Putamen (tissue), 1 donor: ENCODE measurements around the gene SH3BP5.

ENCODE experiments used
- DNase-seq: peaks from one replicate; pipeline ENCODE4 v3.0.0-alpha.2; 2016; ENCODE audit warnings: low spot score

Gene SH3BP5

DNA sequence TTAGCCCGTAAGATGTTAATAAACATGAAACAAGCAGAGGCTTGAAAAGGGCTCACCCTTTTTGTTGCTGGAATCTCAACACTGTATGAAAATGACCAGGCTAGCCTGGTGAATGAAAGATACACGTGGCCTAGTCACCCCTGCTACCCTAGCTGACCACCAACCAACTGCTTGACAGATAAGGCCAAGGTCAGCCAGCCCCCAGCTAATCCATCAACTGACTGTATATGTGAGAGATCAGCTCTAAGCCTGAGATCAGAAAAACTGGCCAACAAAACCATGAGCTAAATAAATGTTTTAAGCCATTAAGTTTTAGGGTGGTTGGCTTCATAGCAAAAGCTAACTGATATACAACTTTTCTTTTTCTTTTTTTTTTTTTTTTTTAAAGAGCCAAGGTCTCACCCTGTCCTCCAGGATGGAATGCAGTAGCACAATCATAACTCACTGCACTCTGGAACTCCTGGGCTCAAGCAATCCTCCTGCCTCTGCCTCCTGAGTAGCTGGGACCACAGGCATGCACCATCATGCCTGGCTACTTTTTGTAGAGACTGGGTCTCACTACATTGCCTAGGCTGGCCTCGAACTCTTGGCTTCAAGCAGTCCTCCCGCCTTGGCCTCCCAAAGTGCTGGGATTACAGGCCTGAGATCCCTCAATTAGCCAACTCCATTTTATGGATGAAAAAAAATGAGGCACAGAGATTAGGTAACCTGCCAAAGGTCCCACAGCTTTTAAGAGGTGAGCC lies 34.6 kb downstream of the SH3BP5 start:
- no peak for DNase-seq

DNA sequence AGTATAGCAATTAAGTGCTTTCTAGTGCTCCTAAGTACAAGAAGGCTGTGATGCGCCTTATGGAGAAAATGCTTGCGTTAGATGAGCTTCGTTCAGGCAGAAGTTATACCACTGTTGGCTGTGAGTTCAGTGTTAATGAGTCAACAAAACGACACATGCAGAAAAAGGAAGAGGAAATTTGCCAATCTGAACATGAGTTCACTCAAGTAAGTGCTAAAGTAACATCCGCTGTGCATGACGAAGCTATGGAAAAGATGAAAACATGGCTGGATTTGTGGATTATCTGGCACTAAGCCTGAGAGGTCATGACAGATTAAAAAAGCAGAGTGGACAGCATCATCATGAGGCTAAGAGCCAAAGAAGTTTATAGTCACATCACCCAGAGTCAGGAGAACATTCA lies 36.9 kb downstream of the SH3BP5 start:
- DNase-seq = no peak

DNA sequence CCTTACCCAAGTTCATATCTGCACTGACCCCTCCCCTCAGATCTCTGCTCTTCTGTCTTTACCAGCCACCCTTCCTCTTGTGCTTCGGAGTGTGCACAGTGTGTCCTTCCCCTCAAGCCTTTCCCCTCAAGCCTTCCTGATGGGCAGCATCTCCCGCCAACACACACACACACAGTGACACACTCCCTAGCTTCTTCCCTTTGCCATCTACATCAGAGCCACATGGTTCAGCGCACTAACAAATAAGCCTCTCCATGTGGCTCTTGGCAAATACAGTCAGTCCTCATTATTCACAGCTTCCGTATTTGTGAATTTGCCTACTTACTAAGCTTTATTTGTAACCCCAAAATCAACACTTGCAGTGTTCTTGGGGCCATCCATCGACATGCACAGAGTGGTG lies 37.5 kb downstream of the SH3BP5 start:
- no peak for DNase-seq

DNA sequence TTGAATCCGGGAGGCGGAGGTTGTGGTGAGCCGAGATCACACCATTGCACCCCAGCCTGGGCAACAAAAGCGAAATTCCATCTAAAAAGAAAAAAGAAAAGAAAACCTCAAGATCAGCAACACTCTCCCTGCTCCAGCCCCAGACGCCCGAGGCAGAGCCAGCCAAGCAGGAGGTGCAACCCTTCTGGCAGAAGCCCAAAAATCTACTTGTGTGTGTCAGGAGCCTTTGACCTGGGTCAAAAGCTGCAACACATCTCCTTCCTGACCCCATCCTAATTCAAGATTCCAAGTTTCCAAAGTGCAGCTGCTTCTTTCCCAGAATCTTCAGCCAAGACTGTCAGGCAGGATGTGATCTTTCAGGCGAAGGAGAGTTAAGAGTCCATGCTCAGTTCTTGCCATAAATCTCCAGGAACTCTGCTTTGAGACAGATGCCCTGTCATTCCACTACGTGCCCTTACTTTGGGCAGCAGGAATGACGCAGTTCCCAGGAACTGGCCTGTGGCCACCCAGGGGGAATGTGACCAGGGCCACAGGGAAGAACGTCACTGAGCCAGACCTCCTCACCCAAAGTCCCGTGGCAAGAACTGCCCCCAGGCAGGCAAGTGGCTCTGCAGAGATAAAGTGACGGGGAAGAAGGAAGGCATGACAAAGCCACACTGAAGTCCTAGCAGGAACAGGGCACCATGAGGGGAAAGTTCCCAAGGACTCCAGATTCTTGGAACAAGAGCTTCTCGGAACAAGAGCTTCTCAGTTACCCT lies 39.4 kb downstream of the SH3BP5 start:
- DNase-seq = no peak

GRCh38 chr3:15291589-15292541 lies 40.5 kb downstream of the SH3BP5 start:
- no peak for DNase-seq

- DNase-seq = no peak
These were observed 41.6 kb downstream of the SH3BP5 start for GRCh38 chr3:15290736-15291135.

DNA sequence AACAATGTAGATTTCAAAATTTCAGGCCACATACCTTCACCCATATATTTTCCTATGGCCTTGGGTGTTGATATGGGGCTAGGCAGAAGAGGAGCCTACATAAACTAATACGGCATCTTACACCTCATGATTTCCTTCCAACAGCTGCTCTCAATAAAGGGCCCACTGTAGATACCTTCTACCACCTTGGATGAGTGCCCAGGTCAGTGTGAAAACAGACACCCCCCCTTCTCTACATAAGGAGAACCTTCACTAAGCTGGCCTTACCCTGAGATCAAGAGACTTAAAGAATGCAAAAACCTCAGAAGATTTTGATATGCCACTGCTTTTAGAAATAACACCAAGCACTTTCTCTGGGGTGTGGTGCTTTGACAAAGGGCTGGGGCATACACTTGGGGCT lies 42.7 kb downstream of the SH3BP5 start:
- DNase-seq = no peak

DNA sequence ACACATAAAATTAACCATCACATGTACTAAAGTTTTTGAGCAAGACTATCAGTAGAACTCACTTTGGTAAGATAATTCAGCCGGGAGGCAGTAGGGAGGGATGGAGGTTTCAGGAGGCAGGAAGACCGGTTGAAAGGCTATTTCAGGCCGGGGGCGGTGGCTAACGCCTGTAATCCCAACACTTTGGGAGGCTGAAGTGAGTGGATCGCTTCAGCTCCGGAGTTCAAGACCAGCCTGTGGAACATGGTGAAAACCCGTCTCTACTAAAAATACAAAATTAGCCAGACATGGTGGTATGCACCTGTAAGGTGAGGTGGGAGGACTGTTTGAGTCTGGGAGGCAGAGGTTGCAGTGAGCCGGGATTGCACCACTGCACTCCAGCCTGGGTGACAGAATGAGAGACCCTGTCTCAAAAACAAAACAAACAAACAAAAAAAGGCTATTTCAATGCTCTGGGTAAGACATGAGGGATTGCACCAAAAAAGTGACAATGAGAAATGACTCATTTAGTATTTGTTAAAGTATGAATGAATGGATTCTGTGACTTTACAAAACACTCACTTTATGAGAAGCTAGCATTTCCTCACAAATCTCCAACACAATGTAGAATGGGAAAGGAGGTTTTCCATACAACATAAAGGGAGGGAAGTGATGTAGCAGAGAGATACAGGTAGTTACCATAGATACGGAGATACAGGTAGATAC lies 43.9 kb downstream of the SH3BP5 start:
- DNase-seq = no peak

- no peak for DNase-seq
These were observed 44.6 kb downstream of the SH3BP5 start for GRCh38 chr3:15287565-15288330.

- DNase-seq = no peak
These were observed 46.4 kb downstream of the SH3BP5 start for GRCh38 chr3:15286022-15286421.

DNA sequence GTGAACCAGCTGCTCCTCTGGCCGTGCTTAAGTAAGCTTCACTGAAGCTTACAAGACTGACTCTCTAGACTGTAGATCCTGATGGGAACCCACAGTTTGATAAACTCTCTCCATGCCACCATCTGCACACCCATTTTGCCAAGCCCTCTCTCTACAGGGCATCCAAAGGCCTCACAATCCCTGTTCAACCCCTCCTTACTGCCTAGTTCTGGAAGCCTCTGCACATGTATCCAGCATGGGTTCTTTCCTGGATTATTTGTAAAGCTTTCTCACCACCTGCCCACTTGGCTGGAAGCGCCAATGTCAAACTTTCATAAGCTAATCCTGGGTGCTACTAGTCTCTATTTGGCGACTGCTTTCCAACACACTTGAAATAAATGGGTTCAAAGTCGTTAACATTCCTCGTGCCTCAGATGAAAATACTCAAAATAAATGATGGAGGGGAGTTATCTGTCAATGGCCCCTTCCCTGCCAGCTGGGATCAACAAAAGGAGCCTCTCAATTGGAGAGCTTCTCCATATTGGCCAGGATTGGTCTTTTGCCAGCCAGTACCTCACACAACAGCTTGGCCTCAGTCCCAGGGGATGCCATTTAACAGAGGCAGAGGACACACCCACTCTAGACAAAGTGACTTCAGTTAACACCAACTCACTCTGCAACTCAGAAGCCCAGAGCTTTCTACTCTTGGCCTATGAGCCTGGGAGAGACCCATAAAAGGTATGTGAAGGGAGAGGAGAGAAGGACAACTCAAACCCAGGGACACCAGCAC lies 48.1 kb downstream of the SH3BP5 start:
- no peak for DNase-seq

GRCh38 chr3:15283702-15284101 lies 48.7 kb downstream of the SH3BP5 start:
- no peak for DNase-seq

- DNase-seq = no peak
These were observed 50.6 kb downstream of the SH3BP5 start for GRCh38 chr3:15281817-15282216.

DNA sequence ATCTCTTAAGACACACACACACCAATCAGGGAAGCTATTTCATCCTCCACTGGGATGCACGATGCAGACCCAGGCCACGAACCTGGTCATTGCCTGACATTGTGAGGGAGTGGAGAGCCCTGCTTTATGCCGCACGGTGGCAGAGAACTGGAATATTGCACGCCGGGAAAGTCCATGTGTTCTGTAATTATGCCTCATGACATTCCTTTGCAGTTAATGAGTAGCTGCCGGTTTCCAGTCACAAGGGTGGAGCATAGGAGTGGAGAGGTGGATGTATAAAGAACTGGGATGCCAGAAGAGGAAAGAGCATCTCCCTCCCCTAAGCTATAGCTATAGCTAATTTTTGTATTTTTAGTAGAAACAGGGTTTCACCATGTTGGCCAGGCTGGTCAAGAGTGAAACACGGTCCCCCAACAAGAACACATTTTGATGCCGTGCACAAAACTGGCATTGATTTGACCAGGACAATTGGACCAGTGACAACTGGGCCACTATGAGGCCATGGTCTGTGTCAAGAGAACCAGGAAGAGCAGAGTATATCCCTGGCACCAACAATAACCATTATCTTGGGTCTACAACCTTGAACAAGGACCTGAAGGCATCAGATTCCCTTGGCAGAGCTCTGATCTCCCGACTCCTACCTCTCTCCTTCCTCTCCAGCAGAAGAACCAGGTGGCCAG lies 51.4 kb downstream of the SH3BP5 start:
- DNase-seq = no peak

GRCh38 chr3:15279671-15280402 lies 52.5 kb downstream of the SH3BP5 start:
- DNase-seq = no peak

GRCh38 chr3:15279205-15279604 lies 53.2 kb downstream of the SH3BP5 start:
- DNase-seq = no peak

GRCh38 chr3:15277861-15278500 lies 54.4 kb downstream of the SH3BP5 start:
- DNase-seq = no peak

DNA sequence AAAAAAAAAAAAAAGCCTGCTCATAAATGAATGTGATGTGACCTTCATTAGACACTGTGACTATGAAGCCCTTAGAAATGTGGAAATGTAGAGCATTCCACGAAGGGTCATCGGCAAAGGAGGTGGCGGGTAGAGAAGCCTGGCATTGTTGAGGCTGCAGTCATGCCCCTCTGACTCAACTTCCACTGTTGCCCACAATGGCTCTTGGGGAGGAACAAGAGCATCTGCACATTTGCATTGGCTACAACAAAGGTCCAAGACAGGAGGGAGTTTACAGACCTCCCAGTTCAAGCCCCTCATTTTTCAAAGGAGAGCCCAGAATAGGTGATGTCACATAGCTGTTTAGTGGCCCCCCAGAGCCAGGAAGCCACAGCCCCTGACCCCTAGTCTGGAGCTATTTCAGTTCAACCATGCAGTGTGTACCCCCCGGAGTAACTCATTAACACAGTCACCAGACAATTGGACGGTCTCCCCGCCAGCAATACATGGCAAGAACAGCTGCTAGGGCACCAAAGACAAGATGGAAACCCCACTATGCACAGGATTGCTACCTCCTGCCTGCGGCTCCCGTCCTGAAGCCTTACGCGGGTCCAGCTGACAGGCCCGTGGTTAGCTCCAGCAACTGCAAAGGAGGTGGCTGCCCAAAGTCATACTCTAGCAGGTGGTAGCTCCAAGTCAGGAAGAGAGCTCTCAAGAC lies 56.2 kb downstream of the SH3BP5 start:
- DNase-seq = no peak
